Gastroesophageal sphincter (tissue), 3 donors: Measurements from ENCODE around the gene NTMT1.

Source experiments
- CTCF ChIP-seq, 4 experiments: fragments of 200-600 bp in 2 of 4; fragments of 450-650 bp in 2 of 4; sonication (generic) in 1 of 4; IDR thresholded peaks; one replicate each; pipeline ENCODE4 v1.5.1; 2017 to 2019; ENCODE audit warnings: antibody characterized with exemption in 4 of 4, mild to moderate bottlenecking in 2 of 4, moderate library complexity in 2 of 4
- EP300 ChIP-seq: sonication (generic); formaldehyde crosslinking; IDR thresholded peaks from one replicate; pipeline ENCODE4 v1.6.1; 2017; ENCODE audit warnings: antibody characterized with exemption, mild to moderate bottlenecking
- POLR2AphosphoS5 ChIP-seq: sonication (generic); formaldehyde crosslinking; IDR thresholded peaks from one replicate; pipeline ENCODE4 v1.6.1; 2017; ENCODE audit warnings: antibody characterized with exemption

DNA sequence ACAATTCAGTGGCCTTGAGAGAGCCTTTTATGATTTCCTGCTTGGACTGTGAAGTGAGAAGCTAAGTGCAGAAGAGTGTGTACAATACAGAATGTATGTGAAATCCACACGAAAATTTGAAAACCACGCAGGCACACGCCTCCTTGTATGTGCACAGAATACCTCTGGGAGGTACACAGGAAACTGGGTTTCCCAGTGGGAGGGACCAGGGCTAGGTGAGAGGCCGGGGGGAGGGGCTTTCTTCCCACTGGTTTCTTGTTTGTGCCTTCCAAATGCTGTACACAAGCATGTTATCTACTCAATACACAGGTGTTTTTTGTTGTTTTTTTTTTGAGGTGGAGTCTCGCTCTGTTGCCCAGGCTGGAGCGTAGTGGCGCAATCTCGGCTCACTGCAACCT is 21.2 kb upstream of the NTMT1 start:
- no peak for TF ChIP-seq POLR2AphosphoS5
- TF ChIP-seq CTCF (IDR thresholded peaks at IDR 0.05) = no peak
- no peak for TF ChIP-seq EP300
